Stimulated activated CD4-positive, alpha-beta T cell treated with anti-CD3 and anti-CD28 coated beads, Interleukin-4, amount 100 ng/mL, for 48 hours (primary cell): Measurements from ENCODE around the gene TPTE.
"Not testable (repeated sequence)": the region's sequence is repeated elsewhere in the genome, so short reads cannot be mapped to it uniquely, and the experiment has no call there.

Experiments
- DNase-seq, 2 donors: peaks; one replicate each; pipeline ENCODE4 v3.0.0-alpha.2; 2020; ENCODE audit warnings: low read depth in 2 of 2

Gene TPTE

DNA sequence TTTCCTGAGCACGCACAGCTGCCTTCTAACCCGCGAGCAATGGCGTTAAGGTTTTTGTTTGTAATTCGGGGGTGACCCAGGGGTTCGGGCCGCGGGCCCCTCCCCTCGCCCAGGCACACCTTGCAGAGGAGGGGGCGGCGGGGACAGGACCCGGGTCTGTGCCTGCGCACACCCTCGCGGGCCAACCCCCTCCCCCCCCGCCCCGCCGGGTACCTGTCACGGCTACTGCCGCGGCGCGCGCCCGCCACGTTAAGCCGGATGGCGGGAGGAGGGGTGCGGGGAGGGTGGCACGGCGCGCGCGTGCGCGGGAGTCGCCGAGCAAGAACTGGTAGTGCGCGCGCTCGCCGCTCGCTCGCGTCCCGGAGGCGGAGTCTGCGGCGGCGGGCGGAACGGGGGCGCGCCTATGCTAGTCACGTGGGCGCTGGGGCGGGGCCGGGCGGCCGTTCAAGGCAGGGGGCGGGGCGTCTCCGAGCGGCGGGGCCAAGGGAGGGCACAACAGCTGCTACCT lies at the start of gene TPTE:
TPTE (plus strand) TSS at position 493 of the 508 bp plus-strand sequence. CDS start 17,141 bp downstream, outside the sequence.
- DNase-seq, result no peak

DNA sequence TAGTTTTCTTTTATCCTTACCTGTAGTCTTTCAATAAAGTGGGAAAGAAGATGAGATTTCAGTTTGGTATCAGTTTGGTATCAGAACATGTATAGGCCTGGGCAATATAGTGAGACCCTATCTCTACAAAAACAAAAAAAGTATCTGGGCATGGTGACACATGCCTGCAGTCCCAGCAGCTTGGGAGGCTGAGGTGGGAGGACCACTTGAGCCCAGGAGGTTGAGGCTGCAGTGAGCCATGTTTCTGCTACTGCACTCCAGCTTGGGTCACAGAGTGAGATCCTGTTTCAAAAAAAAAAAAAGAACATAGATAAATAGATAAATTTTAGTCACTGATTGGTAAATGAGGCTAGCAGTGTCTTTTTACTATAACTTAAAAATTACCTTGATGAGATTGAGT lies 49.4 kb upstream of the TPTE start:
- DNase-seq, result not testable (repeated sequence)

DNA sequence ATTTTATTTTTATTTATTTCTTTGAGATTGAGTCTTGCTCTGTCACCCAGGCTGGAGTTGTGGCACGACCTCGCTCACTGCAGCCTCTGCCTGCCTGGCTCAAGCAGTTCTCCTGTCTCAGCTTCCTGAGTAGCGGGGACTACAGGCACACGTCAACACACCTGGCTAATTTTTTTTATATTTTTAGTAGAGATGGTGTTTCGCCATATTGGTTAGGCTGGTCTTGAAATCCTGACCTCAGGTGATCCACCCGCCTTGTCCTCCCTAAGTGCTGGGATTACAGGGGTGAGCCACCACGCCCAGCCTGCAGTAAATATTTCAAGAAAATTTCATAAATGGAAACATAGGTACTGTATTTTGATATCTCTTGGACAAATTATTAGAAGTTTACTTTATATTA lies 43.6 kb upstream of the TPTE start:
- not testable (repeated sequence) for DNase-seq

DNA sequence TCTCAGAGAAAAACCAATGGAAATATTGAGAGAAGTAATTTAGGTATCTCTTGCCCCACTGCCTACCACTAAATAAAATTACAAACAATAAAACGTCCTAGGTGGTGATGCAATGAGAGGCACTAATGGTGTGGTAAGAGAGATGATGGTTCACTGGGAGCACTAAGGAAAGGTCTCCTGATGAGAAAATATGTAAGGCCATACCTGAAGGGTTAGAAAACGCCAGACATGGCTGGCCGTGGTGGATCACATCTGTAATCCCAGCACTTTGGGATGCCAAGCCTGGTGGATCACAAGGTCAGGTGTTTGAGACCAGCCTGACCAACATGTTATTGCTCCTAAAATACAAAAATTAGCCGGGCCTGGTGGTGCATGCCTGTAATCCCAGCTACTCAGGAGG lies 41.5 kb upstream of the TPTE start:
- DNase-seq, result not testable (repeated sequence)

DNA sequence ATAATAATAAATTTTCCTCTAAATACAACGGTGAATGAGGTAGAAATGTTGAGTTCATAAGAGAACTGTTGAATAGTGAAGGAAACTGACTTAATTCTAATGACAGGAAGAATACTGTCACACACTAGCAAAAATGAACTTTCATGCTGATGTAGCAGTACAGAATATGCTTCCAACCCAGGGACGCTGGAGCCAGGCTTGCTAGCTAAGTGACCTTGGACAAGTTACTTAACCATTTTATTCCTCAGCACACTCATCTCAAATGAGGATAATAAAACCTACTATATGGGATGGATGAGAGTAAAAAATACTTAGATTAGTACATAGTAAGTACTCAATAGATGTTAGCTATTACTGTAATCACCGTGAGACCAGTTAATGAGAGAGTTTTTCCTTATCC lies 36.5 kb upstream of the TPTE start:
- not testable (repeated sequence) for DNase-seq

DNA sequence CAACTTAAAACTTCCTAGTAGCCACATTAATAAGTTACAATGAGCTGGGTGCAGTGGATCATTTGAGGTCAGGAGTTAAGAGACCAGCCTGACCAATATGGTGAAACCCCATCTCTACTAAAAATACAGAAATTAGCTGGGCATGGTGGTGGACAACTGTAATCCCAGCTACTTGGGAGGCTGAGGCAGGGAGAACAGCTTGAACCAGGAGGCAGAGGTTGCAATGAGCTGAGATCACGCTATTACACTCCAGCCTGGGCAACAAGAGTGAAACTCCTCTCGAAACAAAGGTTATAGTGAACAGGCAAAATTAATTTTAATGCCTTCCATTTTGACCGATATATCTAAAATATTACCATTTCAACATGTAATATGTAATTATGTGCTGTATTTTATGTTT lies 30.9 kb upstream of the TPTE start:
- DNase-seq, result not testable (repeated sequence)

DNA sequence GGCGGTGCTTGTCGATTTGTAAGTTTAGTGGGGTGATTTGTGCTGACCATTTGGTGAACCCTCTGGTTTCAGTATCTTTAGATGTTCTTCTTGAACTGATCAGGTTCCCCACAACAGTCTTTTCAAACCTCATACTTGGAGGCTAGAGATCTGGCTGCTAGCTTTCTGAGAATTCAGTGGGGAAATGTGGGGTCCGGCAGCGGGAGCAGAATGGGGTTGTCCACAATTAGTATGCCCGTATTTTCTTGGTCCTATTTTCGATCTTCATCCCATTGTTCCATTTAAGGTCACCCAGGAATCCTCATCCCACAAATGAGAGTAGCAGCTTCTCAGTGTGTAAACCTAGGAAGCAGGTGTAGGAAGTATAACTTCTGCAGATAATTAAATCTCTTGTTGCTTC lies 10.3 kb upstream of the TPTE start:
- DNase-seq, result no peak

DNA sequence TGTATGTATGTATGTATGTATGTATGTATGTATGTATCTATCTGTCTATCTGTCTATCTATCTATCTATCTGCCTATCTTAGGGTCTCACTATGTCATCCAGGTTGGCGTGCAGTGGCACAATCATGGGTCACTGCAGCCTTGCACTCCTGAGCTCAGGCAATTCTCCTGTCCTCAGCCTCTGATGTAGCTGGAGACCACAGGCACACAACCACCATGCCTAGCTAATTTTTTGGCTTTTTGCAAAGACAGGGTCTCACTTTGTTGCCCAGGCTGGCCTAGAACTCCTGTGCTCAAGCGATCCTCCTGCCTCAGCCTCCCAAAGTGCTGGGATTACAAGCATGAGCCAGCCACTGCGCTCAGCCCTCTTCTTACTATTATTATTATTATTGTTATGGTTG lies 4.5 kb upstream of the TPTE start:
- DNase-seq, result not testable (repeated sequence)

DNA sequence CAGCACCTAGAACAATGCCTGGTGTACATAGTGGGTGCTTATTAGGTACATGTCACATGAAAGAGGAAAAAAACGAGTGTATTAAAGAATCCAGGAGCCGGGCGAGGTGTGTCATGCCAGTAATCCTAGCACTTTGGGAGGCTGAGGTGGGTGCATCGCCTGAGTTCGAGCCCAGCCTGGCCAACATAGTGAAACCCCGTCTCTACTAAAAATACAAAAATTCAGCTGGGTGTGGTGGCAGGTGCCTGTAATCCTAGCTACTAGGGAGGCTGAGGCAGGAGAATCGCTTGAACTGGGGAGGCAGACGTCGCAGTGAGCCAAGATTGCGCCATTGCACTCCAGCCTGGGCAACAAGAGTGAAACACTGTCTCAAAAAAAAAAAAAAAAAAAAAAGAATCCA lies 3.5 kb upstream of the TPTE start:
- not testable (repeated sequence) for DNase-seq

DNA sequence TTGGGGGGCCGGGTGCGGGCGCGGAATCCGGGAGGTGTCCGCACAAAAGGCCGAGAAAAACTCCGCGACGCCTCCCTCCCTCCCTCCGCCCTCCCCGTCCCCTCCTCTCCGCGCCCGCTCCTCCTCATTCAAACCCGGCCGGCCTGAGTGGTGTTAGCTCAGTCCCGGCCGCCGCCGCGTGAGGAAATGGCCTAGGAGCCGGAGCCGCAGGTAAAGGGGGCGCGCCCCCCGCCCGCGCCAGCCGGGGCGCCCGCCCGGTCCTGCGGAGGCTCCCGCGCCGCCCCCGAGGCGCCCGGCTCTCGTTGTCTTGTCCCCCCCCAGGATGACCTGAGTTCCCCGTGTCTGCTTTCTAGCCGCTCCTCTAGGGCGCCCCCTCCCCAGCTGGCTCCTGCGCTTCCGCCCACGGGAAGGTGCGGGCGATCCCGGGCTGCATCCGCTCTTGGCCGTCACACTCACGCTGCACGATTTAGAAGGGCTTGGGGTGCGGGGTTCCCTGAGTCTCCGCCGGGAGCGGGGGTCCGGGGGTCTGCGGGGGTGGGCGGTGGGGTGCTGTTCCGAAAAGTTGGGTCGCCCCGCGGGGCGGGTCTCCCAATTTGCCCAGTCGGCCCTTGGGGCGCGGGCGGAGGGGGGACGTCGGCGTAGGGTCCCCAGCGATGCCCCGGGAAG lies 585 bp downstream of the TPTE start:
- not testable (repeated sequence) for DNase-seq

DNA sequence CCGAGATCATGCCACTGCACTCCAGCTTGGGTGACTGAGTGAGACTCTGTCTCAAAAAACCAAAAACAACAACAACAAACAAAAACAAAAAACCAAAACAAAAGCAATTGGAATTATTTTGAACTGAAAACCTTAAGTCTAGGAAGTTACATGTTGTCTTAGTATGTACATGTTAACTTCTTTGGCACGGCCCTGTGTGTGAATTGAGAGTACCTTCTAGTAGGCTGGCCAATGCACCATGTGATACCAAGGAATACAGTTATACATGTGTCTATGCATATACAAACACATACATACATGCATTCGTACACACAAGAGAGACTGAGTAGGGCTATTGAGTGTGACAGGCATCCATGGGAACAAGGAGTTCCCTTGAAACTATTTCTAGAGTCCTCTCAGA lies 18.6 kb downstream of the TPTE start:
- no peak for DNase-seq

DNA sequence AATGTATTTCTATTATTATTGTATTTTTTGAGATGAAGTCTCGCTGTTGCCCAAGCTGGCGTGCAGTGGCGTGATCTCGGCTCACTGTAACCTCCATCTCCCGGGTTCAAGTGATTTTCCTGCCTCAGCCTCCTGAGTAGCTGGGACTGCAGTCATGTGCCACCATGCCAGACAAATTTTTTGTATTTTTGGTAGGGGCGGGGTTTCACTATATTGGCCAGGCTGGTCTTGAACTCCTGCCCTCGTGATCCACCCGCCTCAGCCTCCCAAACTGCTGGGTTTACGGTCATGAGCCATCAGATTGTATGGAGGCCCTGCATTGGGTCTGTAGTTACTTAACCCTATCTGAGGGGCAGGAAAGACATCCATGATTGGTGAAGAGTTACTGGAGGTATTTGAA lies 23.0 kb downstream of the TPTE start:
- DNase-seq, result not testable (repeated sequence)

DNA sequence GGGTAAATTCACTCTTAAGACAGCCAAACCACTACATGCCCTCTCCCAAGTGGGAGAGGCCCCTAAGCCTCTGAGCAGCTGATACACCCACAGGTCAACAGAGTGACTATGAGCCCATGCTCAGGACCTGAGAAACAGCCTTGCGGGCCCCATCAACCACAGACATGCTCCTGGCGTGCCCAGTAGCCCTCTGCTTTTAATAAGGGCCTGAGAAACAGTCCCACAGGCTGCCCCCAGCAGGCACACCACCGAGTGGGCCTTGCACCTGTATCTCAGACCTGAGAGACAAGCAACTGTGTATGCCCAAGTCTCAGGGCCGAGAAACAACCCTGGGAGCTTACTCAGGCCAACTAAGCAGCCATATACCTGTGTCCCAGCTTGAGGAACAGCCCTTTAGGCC lies 26.5 kb downstream of the TPTE start:
- DNase-seq, result not testable (repeated sequence)

DNA sequence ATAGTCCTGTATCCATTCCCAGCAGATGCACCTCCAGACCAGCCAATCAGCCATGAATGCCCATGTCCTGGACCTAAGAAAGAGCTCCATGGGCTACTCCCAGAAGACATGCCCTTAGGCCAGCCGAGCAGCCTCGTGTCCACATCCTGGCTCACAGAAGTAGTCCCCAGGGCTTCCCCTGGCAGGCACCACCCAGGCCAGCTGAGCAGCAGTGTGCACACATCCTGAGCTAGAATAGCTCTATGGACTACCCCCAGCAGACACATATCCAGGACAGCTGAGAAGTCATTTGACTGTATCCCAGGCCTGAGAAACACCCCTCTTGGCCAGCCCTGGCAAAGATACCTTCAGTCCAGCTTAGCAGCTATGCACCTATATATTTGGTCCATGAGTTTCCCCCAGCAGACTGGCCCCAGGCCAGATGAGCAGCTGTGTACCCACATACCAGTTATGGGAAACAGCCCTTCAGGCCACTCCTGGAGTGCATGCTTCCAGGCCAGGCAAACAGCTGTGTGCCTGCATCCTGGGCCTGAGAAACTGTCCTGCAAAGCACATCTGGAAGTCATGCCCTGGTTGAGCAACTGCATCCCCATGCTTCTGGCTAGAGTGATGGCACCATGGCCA lies 27.1 kb downstream of the TPTE start:
- not testable (repeated sequence) for DNase-seq

DNA sequence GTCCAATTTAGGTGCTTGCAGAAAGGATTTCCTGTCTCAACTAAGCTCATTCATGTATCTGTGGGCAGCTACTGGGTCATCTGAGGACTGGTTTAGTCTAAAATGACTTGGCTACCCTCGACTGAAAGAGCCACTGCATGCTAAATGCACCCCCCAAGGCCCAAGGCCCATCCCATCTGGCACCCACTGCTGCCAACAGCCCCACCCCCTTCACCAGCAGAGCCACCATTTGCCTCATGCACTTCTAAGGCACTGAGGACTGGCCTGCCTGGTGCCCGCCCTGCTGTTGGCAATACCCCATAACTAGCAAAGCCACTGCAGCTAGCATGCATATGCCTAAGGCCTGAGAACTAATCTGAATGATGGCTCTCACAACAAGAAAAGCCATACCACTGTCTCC lies 49.4 kb downstream of the TPTE start:
- DNase-seq, result not testable (repeated sequence)

DNA sequence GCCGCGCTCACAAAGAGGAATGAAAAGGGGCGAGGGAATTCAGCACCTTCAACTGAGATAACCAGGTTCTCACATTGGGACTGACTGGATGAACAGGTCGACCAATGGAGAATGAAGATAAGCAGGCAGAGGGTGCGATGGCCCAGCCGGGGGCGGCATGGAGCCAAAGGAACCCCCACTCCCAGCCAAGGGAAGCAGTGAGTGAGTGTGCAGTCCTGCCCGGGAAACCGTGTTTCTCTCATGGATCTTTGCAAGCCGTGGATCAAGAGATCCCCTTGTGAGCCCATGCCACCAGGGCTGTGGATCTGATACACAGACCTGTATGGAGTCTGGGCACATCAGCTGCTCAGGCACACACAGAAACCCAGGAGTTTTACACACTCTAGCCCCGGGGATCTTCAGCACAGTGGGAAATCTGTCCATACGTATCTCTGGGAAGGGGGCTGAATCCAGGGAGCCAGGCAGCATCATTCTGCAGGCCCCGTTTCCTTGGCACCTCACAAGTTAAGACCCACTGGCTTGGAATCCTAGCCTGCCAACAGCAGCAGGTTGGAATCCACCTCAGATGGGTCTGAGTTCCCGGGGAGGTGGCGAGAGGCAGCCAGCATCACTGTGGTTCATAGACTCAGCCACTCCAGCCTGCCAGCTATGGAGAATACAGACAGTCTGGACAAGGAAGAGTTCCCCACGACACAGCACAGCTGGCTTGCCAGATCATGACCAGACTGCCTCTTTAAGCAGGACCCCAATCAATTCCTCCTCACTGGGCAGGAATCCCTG lies 53.3 kb downstream of the TPTE start:
- not testable (repeated sequence) for DNase-seq

DNA sequence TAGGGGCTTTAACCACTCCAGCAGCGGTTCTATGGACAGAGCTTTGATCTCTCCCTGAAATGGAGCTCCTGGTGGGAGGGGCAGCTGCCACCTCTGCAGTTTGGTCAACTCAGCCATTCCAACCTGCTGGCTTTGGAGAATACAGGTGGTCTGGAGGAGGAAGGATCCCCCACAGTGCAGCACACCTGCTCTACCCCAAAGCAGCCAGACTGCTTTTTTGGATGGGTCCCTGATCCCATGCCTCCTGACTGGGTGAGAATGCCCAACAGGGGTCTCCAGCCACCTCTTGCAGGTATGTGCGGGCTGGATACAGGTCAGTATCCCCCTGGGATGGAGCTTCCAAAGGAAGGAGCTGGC lies 53.9 kb downstream of the TPTE start:
- no peak for DNase-seq

DNA sequence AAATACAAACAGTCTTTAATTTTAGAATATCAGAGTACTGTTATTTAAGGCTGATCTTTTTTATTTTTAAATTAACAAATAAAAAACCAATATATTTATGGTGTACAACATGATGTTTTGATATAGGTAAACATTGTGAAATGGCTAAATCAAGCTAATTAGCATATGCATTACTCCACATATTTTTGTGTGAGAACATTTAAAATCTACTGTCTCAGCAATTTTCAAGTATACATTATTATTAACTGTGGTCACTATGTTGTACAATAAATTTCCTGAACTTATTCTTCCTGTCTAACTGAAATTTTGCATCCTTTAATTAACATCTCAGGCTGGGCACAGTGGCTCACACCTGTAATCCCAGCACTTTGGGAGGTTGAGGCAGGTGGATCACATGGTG lies 57.5 kb downstream of the TPTE start:
- not testable (repeated sequence) for DNase-seq

DNA sequence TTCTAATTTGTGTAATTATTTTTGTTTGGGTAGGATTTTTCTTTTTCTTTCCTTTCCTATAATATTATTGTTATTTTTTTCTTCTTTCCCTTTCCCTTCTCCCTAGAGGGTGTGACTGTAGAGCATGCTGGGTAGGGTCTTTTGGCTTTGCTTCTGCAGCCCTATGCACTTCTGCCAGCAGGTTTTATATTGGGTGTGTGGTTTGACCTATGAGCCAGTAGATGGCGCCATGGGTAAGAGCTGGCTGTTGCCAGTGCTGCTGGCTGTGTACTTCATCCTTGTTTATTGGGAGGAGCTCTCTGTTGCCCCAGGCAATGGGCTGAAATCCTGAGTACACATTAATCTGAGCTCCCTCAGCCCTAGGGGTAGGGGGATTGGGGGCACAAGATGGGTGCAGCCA lies 67.7 kb downstream of the TPTE start:
- DNase-seq, result not testable (repeated sequence)

DNA sequence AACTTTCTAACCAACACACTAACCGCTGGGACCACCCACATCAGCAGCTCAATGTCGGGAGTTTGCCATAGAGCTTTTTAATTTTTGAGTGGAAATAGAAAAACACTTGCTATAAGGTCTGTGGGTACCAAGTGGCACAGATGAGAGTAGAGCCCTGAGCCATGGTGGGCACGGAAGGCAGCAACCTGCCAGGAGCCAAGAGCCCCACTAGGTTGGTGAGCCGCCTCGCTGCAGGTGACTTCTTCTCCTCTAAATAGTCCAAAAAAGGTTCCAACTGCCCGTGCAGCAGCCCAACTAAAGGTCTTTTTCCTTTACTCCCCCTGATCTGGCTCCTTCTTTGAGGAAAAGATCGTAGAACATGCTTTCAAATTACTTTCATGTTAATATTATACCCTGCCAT lies 85.7 kb downstream of the TPTE start:
- DNase-seq, result not testable (repeated sequence)

DNA sequence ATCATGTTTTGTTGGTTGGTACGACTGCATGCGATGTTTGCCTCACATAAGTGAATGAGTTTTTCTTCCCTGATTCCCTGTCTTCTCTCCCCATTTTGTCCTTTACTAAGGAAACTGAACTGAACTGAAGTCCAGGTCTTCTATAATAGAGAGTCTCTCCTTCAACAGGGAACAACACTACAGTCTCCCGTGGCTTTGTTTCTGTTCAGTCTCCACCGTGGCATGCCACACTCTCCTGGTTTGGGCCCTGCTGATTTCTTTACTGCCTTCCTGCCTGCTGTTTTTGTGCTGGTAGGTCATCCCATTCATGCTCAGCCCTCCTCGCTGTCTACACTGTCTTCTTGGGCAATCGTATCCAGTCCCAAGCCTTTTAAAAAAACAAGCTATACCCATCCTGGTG lies 92.9 kb downstream of the TPTE start:
- DNase-seq, result not testable (repeated sequence)

DNA sequence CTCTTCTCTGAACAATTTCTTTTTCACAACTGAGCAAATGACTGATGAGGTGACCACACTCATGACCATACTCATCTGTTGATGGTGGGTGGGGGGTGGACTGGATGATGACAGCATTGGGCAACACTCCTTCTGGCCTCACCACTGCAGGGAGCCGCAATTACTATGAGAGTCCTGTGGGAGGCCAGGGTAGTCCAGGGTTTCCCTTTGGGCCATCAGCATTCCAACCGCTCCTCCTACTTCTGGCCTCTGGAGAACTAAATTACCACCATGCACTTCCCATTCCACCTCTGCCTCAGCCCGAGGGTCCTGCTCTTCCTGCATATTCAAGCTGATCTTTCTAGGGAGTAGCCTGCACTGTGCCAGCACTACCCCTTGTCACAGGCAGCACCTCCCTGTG lies 94.7 kb downstream of the TPTE start:
- not testable (repeated sequence) for DNase-seq

DNA sequence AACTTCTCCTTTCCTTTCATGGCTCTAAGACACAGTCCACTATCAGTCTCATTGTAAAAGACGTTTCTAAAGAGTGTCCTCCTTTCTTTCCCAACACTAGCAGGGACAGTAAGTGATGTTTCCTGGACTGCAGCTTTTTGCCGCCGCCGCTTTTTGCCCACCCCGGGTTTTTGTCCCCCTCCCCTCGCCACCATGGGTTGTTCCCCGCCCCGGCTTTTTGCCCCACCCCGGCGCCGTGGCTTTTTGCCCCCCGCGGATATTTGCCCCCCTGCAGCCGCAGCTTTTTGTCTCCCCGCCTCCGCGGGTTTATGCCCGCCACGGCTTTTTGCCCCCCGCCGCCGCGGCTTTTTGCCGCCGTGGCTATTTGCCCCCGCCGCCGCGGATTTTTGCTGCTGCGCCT lies 95.2 kb downstream of the TPTE start:
- no peak for DNase-seq
